Parathyroid adenoma (tissue), 2 donors: ENCODE data around the gene SRGN.

Experiments
- H2AFZ ChIP-seq: fragments of 300-600 bp; sonication (generic); one replicate; pipeline ENCODE4 v1.7.0; 2017; ENCODE audit warnings: antibody characterized with exemption, mild to moderate bottlenecking
- H3K27ac ChIP-seq: fragments of 300-600 bp; sonication (generic); one replicate; pipeline ENCODE4 v1.7.0; 2017
- H3K27me3 ChIP-seq: fragments of 300-600 bp; sonication (generic); one replicate; pipeline ENCODE4 v1.7.0; 2017; ENCODE audit warnings: low read length; ENCODE audit not compliant: control insufficient read depth, insufficient read depth
- H3K36me3 ChIP-seq: fragments of 300-600 bp; sonication (generic); one replicate; pipeline ENCODE4 v1.7.0; 2017; ENCODE audit warnings: low read length; ENCODE audit not compliant: control insufficient read depth, insufficient read depth
- H3K4me1 ChIP-seq: fragments of 300-600 bp; sonication (generic); one replicate; pipeline ENCODE4 v1.7.0; 2017; ENCODE audit warnings: control low read depth
- H3K4me2 ChIP-seq: fragments of 300-600 bp; sonication (generic); one replicate; pipeline ENCODE4 v1.7.0; 2017; ENCODE audit warnings: low read length
- H3K4me3 ChIP-seq: fragments of 300-600 bp; sonication (generic); one replicate; pipeline ENCODE4 v1.7.0; 2017; ENCODE audit warnings: low read depth, low read length
- H3K79me2 ChIP-seq: fragments of 300-600 bp; sonication (generic); one replicate; pipeline ENCODE4 v1.7.0; 2017; ENCODE audit warnings: control low read depth
- H3K9ac ChIP-seq: fragments of 300-600 bp; sonication (generic); one replicate; pipeline ENCODE4 v1.7.0; 2017; ENCODE audit warnings: mild to moderate bottlenecking
- H3K9me3 ChIP-seq: fragments of 300-600 bp; sonication (generic); one replicate; pipeline ENCODE4 v1.7.0; 2017; ENCODE audit warnings: low read length; ENCODE audit not compliant: control insufficient read depth
- CTCF ChIP-seq: fragments of 300-600 bp; sonication (generic); IDR thresholded peaks from one replicate; pipeline ENCODE4 v1.7.0; 2017; ENCODE audit warnings: antibody characterized with exemption, mild to moderate bottlenecking
- donor health status: primary hyperparathyroidism.

The SRGN gene

GRCh38 chr10:69056129-69056528, 31.8 kb upstream of the SRGN start:
- Histone ChIP-seq H3K27ac (no peak overlapping the region), H2AFZ (no peak overlapping the region), H3K79me2 (no peaks in the 10 kb centered on the region), H3K27me3 (no peaks in the 10 kb centered on the region), H3K4me2 (no peak overlapping the region), H3K4me3 (no peak overlapping the region), H3K36me3 (no peaks in the 10 kb centered on the region), H3K9ac (no peak overlapping the region), H3K4me1 (peaks cover 7% of the 10 kb centered on the region), H3K9me3 (no peaks in the 10 kb centered on the region)
- no peak for TF ChIP-seq CTCF

GRCh38 chr10:69056536-69057260, 31.2 kb upstream of the SRGN start:
- TF ChIP-seq CTCF = no peak
- H3K79me2 ChIP-seq = no peaks in the 10 kb centered on the region
- no peak overlapping the region for H3K9ac ChIP-seq
- no peaks in the 10 kb centered on the region for H3K9me3 ChIP-seq
- H2AFZ ChIP-seq = no peak overlapping the region
- no peaks in the 10 kb centered on the region for H3K27me3 ChIP-seq
- no peak overlapping the region for H3K4me3 ChIP-seq
- H3K36me3 ChIP-seq = no peaks in the 10 kb centered on the region
- peak overlapping the region; percentile 48 for H3K27ac ChIP-seq
- H3K4me1 ChIP-seq = peaks cover 3% of the 10 kb centered on the region
- no peak overlapping the region for H3K4me2 ChIP-seq

GRCh38 chr10:69057261-69057950, 30.5 kb upstream of the SRGN start:
- Histone ChIP-seq H3K27me3 (no peaks in the 10 kb centered on the region), H3K9ac (no peak overlapping the region), H3K4me2 (peak overlapping the region; percentile 12), H3K4me3 (no peak overlapping the region), H2AFZ (peak overlapping the region; percentile 45), H3K9me3 (no peaks in the 10 kb centered on the region), H3K79me2 (no peaks in the 10 kb centered on the region), H3K36me3 (no peaks in the 10 kb centered on the region), H3K4me1 (no peaks in the 10 kb centered on the region), H3K27ac (peak overlapping the region; percentile 48)
- no peak for TF ChIP-seq CTCF

- TF ChIP-seq CTCF = no peak
- Histone ChIP-seq H3K9ac (no peak overlapping the region), H3K79me2 (no peaks in the 10 kb centered on the region), H2AFZ (peak overlapping the region; percentile 45), H3K36me3 (no peaks in the 10 kb centered on the region), H3K9me3 (no peaks in the 10 kb centered on the region), H3K4me1 (no peaks in the 10 kb centered on the region), H3K4me3 (no peak overlapping the region), H3K4me2 (peak overlapping the region; percentile 12), H3K27me3 (no peaks in the 10 kb centered on the region), H3K27ac (peak overlapping the region; percentile 48)
Observed at GRCh38 chr10:69057951-69058297, 30.0 kb upstream of the SRGN start.
